ENCODE measurements around the gene NCAM1.

Gene NCAM1

DNA sequence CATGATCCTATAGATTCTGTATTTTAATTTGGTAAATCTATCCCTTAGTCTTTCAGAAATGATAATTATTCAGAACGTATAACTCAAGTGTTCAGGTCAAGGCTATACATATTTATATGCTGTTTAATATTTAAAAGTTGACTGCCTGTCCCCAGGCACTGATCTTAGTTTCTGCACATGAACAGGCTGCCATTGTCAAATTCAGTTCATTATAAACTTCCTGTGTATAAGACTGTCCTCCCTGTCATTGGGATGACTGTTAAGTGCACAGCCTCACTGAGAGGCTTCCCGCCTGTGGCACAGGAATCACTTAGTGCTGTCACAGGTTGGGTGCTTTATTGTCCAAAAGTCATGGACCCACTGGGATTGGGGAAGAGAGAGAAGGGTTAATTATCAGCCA is 261.0 kb downstream of the NCAM1 start (continued):
- TF ChIP-seq ZNF391 (tag by site-specific recombination; IDR thresholded peaks at IDR 0.05; ENCODE audit: borderline replicate concordance, low read depth) (no peak), ZNF132 (tag by site-specific recombination; IDR thresholded peaks at IDR 0.05; ENCODE audit: borderline replicate concordance) (no peak), ZNF549 (tag by site-specific recombination; IDR thresholded peaks at IDR 0.05) (no peak), OSR2 (tag by site-specific recombination; IDR thresholded peaks at IDR 0.05) (no peak), PBX3 (CRISPR knock-in tag; IDR thresholded peaks at IDR 0.05) (no peak), REPIN1 (tag by site-specific recombination; IDR thresholded peaks at IDR 0.05; ENCODE audit: low read depth) (no peak), ZNF302 (tag by site-specific recombination; IDR thresholded peaks at IDR 0.05; ENCODE audit: low read depth) (no peak), INSM2 (tag by site-specific recombination; IDR thresholded peaks at IDR 0.05) (no peak)

GRCh38 chr11:113234888-113235287 is 273.7 kb downstream of the NCAM1 start:
- TF ChIP-seq, protein P1, sequence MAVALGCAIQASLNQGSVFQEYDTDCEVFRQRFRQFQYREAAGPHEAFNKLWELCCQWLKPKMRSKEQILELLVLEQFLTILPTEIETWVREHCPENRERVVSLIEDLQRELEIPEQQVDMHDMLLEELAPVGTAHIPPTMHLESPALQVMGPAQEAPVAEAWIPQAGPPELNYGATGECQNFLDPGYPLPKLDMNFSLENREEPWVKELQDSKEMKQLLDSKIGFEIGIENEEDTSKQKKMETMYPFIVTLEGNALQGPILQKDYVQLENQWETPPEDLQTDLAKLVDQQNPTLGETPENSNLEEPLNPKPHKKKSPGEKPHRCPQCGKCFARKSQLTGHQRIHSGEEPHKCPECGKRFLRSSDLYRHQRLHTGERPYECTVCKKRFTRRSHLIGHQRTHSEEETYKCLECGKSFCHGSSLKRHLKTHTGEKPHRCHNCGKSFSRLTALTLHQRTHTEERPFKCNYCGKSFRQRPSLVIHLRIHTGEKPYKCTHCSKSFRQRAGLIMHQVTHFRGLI (tag by site-specific recombination; IDR thresholded peaks at IDR 0.05): no peak
- TF ChIP-seq ZNF776 (tag by site-specific recombination; IDR thresholded peaks at IDR 0.05; ENCODE audit: borderline replicate concordance) (no peak), ZNF704 (tag by site-specific recombination; IDR thresholded peaks at IDR 0.05) (no peak), ZNF837 (tag by site-specific recombination; IDR thresholded peaks at IDR 0.05) (no peak), ZNF501 (tag by site-specific recombination; IDR thresholded peaks at IDR 0.05) (no peak), ZNF626 (tag by site-specific recombination; IDR thresholded peaks at IDR 0.05) (no peak), PRDM1 (tag by site-specific recombination; IDR thresholded peaks at IDR 0.05) (no peak), ZNF239 (tag by site-specific recombination; IDR thresholded peaks at IDR 0.05) (no peak), ZFP41 (tag by site-specific recombination; IDR thresholded peaks at IDR 0.05; ENCODE audit: borderline replicate concordance) (no peak), ZNF10 (tag by site-specific recombination; IDR thresholded peaks at IDR 0.05) (no peak), ZNF292 (tag by site-specific recombination; IDR thresholded peaks at IDR 0.05; ENCODE audit: borderline replicate concordance, low read depth) (no peak), ZXDB (tag by site-specific recombination; IDR thresholded peaks at IDR 0.05) (no peak), ZNF148 (tag by site-specific recombination; IDR thresholded peaks at IDR 0.05; ENCODE audit: borderline replicate concordance) (no peak), SP7 (tag by site-specific recombination; IDR thresholded peaks at IDR 0.05) (no peak), ZNF394 (tag by site-specific recombination; IDR thresholded peaks at IDR 0.05; ENCODE audit: borderline replicate concordance) (no peak)
- no peak overlapping the region for H3K27ac ChIP-seq (ENCODE audit: extremely low read depth, low read depth, low read length)
- ChIA-PET CTCF (interaction anchor here (0.6 to 0.7 kb wide), 2 partner anchors 71 to 1032 kb away, joined by 3 to 4 read pairs; no protein-coding TSS in a partner anchor), POLR2A (no interaction called here)
- no peaks in the 10 kb centered on the region for H3K4me1 ChIP-seq (ENCODE audit: control insufficient read depth, insufficient read depth, low read length)
- peaks cover 0 to 47% of the 10 kb centered on the region in 2 experiments; a peak in 1 of 3 replicates for H3K36me3 ChIP-seq (ENCODE audit: control insufficient read depth in 2 of 2, insufficient read depth in 1 of 2, low read length in 2 of 2)
- no peak overlapping the region for H3K4me3 ChIP-seq (ENCODE audit: low read depth, low read length)
- no peaks in the 10 kb centered on the region for H3K9me3 ChIP-seq (ENCODE audit: control insufficient read depth, insufficient read depth, low read depth, low read length)

Measured in HEK293 (cell line).